ENCODE data around the gene RSL1D1. TPM values are rescaled to one million over a fixed set of nuclear protein-coding genes. Genes with fewer than 3 reads are reported as not detected.

The RSL1D1 gene
- 100 to 1,000 TPM; 265 to 300 (median 280) TPM for polyA plus RNA-seq (ENCODE audit: insufficient read length in 3 of 3)

GRCh38 chr16:11851294-11852091 lies at the start of gene RSL1D1:
Gene RSL1D1, minus strand, starts transcription at chr16:11851542. Its CDS starts 30 bp downstream, at chr16:11851512.
- peak; percentile 84 to 92 (median 91) for DNase-seq (ENCODE audit: low read depth in 3 of 3, low spot score in 2 of 3)

GRCh38 chr16:11901091-11901490 lies 49.7 kb upstream of the RSL1D1 start:
- no peak for DNase-seq (ENCODE audit: low read depth in 3 of 3, low spot score in 2 of 3)

- no peak for DNase-seq (ENCODE audit: low read depth in 3 of 3, low spot score in 2 of 3)
These were observed 45.3 kb upstream of the RSL1D1 start for GRCh38 chr16:11896486-11897176.

- DNase-seq (ENCODE audit: low read depth in 3 of 3, low spot score in 2 of 3) = no peak
These were observed 42.2 kb upstream of the RSL1D1 start for GRCh38 chr16:11893571-11893970.

DNA sequence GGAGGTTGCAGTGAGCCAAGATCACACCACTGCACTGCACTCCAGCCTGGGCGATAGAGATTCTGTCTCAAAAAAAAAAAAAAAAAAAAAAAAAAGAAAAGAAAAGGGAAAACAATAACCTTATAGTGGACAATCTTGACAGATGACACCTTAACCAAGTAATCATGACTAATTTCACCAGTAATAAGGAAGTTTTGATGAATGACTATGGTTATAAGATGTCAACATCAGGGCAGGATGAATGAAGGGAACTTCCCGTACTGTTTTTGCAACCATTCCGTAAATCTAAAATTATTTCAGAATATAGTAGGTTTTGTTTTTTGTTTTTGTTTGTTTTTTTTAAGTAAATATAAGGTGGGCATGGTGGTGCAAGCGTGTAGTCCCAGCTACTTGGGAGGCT lies 41.4 kb upstream of the RSL1D1 start:
- DNase-seq (ENCODE audit: low read depth in 3 of 3, low spot score in 2 of 3) = no peak

GRCh38 chr16:11890231-11890965 lies 39.1 kb upstream of the RSL1D1 start:
- DNase-seq (ENCODE audit: low read depth in 3 of 3, low spot score in 2 of 3) = no peak

DNA sequence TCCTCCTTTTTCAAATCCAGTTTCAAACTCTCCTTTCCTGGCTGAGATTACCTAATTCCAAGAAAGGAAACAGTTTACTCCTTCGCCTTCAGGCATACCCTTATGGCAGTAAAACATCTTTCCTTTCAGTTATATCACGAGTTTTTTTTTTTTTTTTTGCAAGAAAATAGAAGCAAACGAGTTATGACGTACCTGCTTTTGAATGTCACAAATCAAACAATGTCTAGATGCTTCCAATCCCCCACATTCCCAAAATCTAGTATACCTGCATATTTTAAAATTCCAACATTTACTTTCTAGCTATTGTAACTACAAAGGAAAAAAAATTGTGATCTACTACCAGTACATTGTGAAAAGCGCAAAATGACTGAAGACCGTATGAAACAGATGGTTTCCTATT lies 35.5 kb upstream of the RSL1D1 start:
- no peak for DNase-seq (ENCODE audit: low read depth in 3 of 3, low spot score in 2 of 3)

GRCh38 chr16:11884035-11884434 lies 32.7 kb upstream of the RSL1D1 start:
- DNase-seq (ENCODE audit: low read depth in 3 of 3, low spot score in 2 of 3) = no peak

- no peak for DNase-seq (ENCODE audit: low read depth in 3 of 3, low spot score in 2 of 3)
These were observed 28.7 kb upstream of the RSL1D1 start for GRCh38 chr16:11880007-11880406.

- no peak for DNase-seq (ENCODE audit: low read depth in 3 of 3, low spot score in 2 of 3)
These were observed 26.0 kb upstream of the RSL1D1 start for GRCh38 chr16:11877374-11877773.

- no peak for DNase-seq (ENCODE audit: low read depth in 3 of 3, low spot score in 2 of 3)
These were observed 25.0 kb upstream of the RSL1D1 start for GRCh38 chr16:11876306-11876705.

GRCh38 chr16:11875721-11876120 lies 24.4 kb upstream of the RSL1D1 start:
- DNase-seq (ENCODE audit: low read depth in 3 of 3, low spot score in 2 of 3) = no peak

- peak in 1 of 3 donors; percentile 1 for DNase-seq (ENCODE audit: low read depth in 3 of 3, low spot score in 2 of 3)
These were observed 19.9 kb upstream of the RSL1D1 start for GRCh38 chr16:11871193-11871592.

- DNase-seq (ENCODE audit: low read depth in 3 of 3, low spot score in 2 of 3) = no peak
These were observed 19.1 kb upstream of the RSL1D1 start for GRCh38 chr16:11870399-11870798.

- DNase-seq (ENCODE audit: low read depth in 3 of 3, low spot score in 2 of 3) = no peak
These were observed 18.2 kb upstream of the RSL1D1 start for GRCh38 chr16:11869353-11870228.

DNA sequence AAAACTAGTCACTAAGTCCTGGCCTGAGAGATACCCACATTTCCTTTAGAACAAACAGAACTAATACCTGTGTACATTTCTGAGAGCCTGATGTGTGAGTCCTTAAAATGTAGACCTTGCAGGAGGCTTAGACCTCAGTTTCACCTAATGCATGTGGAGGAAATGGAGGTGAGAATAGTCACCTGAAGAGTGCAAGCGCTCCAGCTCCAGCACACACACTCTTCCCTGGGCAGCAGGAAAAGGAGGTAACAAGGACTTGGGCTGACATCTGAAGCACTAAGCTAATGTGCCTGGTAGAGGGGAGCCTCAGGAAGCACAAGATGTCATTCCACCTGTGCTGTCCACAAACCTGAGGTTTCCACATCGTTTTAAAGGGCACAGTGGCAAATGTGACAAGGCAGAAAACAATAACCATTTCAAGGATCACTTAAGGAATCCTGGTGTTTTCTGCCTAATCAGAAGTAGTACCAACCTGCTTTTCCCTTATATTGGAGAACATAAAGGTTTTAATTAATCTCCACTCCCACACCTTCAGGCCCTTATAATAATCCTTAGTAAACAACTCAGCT lies 17.2 kb upstream of the RSL1D1 start:
- no peak for DNase-seq (ENCODE audit: low read depth in 3 of 3, low spot score in 2 of 3)

DNA sequence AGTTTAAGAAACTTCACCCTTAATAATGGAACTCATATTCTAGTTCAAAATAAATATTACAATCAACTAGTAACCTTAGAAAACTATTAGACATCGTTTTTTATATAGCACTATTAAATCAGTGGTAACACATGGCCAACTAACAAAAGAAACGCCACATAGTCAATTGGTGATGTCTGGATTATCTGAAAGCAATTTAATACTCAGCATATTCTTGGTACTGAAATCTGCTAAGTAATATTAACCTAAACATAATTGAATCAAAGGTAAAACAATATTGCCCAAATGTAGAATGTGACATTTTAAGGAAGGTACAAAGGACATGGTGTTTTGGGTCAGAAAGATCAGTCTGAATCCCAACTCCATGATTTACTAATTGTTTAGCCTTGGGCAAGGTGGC lies 11.1 kb upstream of the RSL1D1 start:
- DNase-seq (ENCODE audit: low read depth in 3 of 3, low spot score in 2 of 3) = no peak

- DNase-seq (ENCODE audit: low read depth in 3 of 3, low spot score in 2 of 3) = no peak
These were observed 5.8 kb upstream of the RSL1D1 start for GRCh38 chr16:11857161-11857560.

DNA sequence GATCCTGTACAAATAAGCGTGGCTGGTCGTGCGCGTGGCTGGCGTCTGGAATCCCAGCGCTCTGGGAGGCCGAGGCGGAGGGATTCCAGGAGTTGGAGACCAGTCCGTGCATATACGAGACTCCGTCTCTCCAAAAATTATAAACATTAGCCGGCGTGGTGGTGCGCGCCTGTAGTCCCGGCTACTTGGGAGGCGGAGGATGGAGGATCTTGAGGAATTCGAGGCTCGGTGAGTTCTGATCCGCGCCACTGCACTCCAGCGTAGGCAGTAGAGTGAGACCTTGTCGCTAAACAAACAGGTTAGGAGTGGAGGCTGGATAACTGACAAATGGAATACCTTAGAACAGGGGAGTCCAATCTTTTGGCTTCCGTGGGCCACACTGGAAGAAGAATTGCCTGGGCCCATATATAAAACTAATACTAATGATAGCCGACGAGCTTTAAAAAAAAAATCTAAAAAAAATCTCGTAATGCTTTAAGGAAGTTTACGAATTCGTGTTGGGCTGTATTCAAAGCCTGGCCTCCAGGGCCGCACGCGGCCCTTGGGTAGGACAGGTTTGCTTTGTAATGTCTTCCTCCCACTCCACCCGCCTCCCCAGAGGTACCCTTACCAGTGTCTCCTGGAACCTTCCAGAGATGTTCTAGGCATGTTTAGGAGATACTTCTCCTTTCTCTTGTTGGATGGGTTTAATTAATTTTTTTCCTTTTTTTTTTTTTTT lies 909 bp upstream of the RSL1D1 start:
- DNase-seq (ENCODE audit: low read depth in 3 of 3, low spot score in 2 of 3) = no peak
